IPS-15b (cell line): Measurements from ENCODE around the gene ISM1.

Experiments
- H3K27me3 ChIP-seq: one replicate; pipeline ENCODE4 v1.6.1; 2013; ENCODE audit warnings: low read length; ENCODE audit not compliant: control insufficient read depth, insufficient read depth
- H3K36me3 ChIP-seq: one replicate; pipeline ENCODE4 v1.6.1; 2013; ENCODE audit warnings: low read length; ENCODE audit not compliant: control insufficient read depth, insufficient read depth
- H3K4me1 ChIP-seq: one replicate; pipeline ENCODE4 v1.6.1; 2013; ENCODE audit warnings: mild to moderate bottlenecking, low read length; ENCODE audit not compliant: control insufficient read depth, insufficient read depth
- H3K4me3 ChIP-seq: one replicate; pipeline ENCODE4 v1.5.1; 2013; ENCODE audit warnings: low read depth, low read length
- H3K9ac ChIP-seq: one replicate; pipeline ENCODE4 v1.6.1; 2013; ENCODE audit warnings: low read depth, mild to moderate bottlenecking, low read length
- H3K9me3 ChIP-seq: one replicate; pipeline ENCODE4 v1.6.1; 2013; ENCODE audit warnings: mild to moderate bottlenecking, low read length; ENCODE audit not compliant: control insufficient read depth, insufficient read depth

ISM1 gene

GRCh38 chr20:13290724-13291123 lies 69.7 kb downstream of the ISM1 start:
- H3K36me3 ChIP-seq, result no peaks in the 10 kb centered on the region
- no peaks in the 10 kb centered on the region for H3K4me1 ChIP-seq
- H3K9ac ChIP-seq, result no peak overlapping the region
- no peak overlapping the region for H3K4me3 ChIP-seq
- H3K9me3 ChIP-seq, result no peaks in the 10 kb centered on the region
- no peaks in the 10 kb centered on the region for H3K27me3 ChIP-seq

GRCh38 chr20:13291157-13291556 lies 70.1 kb downstream of the ISM1 start:
- Histone ChIP-seq H3K4me3 (no peak overlapping the region), H3K27me3 (no peaks in the 10 kb centered on the region), H3K9ac (no peak overlapping the region), H3K36me3 (no peaks in the 10 kb centered on the region), H3K4me1 (no peaks in the 10 kb centered on the region), H3K9me3 (no peaks in the 10 kb centered on the region)

GRCh38 chr20:13292201-13292885 lies 71.3 kb downstream of the ISM1 start:
- Histone ChIP-seq H3K4me3 (no peak overlapping the region), H3K4me1 (no peaks in the 10 kb centered on the region), H3K9ac (no peak overlapping the region), H3K9me3 (no peaks in the 10 kb centered on the region), H3K36me3 (no peaks in the 10 kb centered on the region), H3K27me3 (no peaks in the 10 kb centered on the region)

- Histone ChIP-seq H3K4me3 (no peak overlapping the region), H3K27me3 (no peaks in the 10 kb centered on the region), H3K9me3 (no peaks in the 10 kb centered on the region), H3K36me3 (no peaks in the 10 kb centered on the region), H3K9ac (no peak overlapping the region), H3K4me1 (no peaks in the 10 kb centered on the region)
Observed at GRCh38 chr20:13294522-13294921, 73.4 kb downstream of the ISM1 start.

- Histone ChIP-seq H3K9me3 (no peaks in the 10 kb centered on the region), H3K4me3 (no peak overlapping the region), H3K9ac (no peak overlapping the region), H3K4me1 (no peaks in the 10 kb centered on the region), H3K36me3 (no peaks in the 10 kb centered on the region), H3K27me3 (no peaks in the 10 kb centered on the region)
Observed at GRCh38 chr20:13295637-13296036, 74.6 kb downstream of the ISM1 start.

- Histone ChIP-seq H3K9ac (no peak overlapping the region), H3K4me3 (no peak overlapping the region), H3K27me3 (no peaks in the 10 kb centered on the region), H3K36me3 (no peaks in the 10 kb centered on the region), H3K4me1 (no peaks in the 10 kb centered on the region), H3K9me3 (no peaks in the 10 kb centered on the region)
Observed at GRCh38 chr20:13296070-13296469, 75.0 kb downstream of the ISM1 start.

GRCh38 chr20:13297147-13297899 lies 76.2 kb downstream of the ISM1 start:
- Histone ChIP-seq H3K4me3 (no peak overlapping the region), H3K36me3 (no peaks in the 10 kb centered on the region), H3K9ac (no peak overlapping the region), H3K27me3 (no peaks in the 10 kb centered on the region), H3K4me1 (no peaks in the 10 kb centered on the region), H3K9me3 (no peaks in the 10 kb centered on the region)

GRCh38 chr20:13298692-13299373 lies 77.8 kb downstream of the ISM1 start:
- no peak overlapping the region for H3K9ac ChIP-seq
- H3K9me3 ChIP-seq, result no peaks in the 10 kb centered on the region
- H3K4me1 ChIP-seq, result no peaks in the 10 kb centered on the region
- H3K4me3 ChIP-seq, result no peak overlapping the region
- no peaks in the 10 kb centered on the region for H3K36me3 ChIP-seq
- no peaks in the 10 kb centered on the region for H3K27me3 ChIP-seq

GRCh38 chr20:13299401-13299800 lies 78.3 kb downstream of the ISM1 start:
- Histone ChIP-seq H3K9me3 (no peaks in the 10 kb centered on the region), H3K4me3 (no peak overlapping the region), H3K4me1 (no peaks in the 10 kb centered on the region), H3K36me3 (no peaks in the 10 kb centered on the region), H3K27me3 (no peaks in the 10 kb centered on the region), H3K9ac (no peak overlapping the region)

- Histone ChIP-seq H3K9ac (no peak overlapping the region), H3K4me1 (no peaks in the 10 kb centered on the region), H3K36me3 (no peaks in the 10 kb centered on the region), H3K27me3 (no peaks in the 10 kb centered on the region), H3K4me3 (no peak overlapping the region), H3K9me3 (no peaks in the 10 kb centered on the region)
Observed at GRCh38 chr20:13301596-13301995, 80.5 kb downstream of the ISM1 start.

GRCh38 chr20:13302647-13303450 lies 81.8 kb downstream of the ISM1 start:
- Histone ChIP-seq H3K27me3 (no peaks in the 10 kb centered on the region), H3K4me3 (no peak overlapping the region), H3K36me3 (no peaks in the 10 kb centered on the region), H3K9ac (no peak overlapping the region), H3K4me1 (no peaks in the 10 kb centered on the region), H3K9me3 (no peaks in the 10 kb centered on the region)
